T-helper 17 cell (primary cell): ENCODE measurements around the gene IMPA2. TPM values are rescaled to one million over a fixed set of nuclear protein-coding genes. Genes with fewer than 3 reads are reported as not detected.

Experiments used
- ATAC-seq: fragments of 150-1000 bp; cut with Tn5 transposase; 2 replicates; pipeline ENCODE4 v1.10.0; 2021; ENCODE audit warnings: mild to moderate bottlenecking, moderate library complexity
- DNase-seq, 3 donors: peaks; one replicate each; pipeline versions ENCODE4 v3.0.0 to v3.0.0-alpha.2; 2020 to 2021
- H3K9me3 ChIP-seq: one replicate; pipeline ENCODE4 v1.7.0; 2013; ENCODE audit warnings: low read length, mild to moderate bottlenecking; ENCODE audit not compliant: control insufficient read depth, poor library complexity, severe bottlenecking
- H3K27ac Mint-ChIP-seq: one replicate; pipeline ENCODE4 v1.8.0; 2022; ENCODE audit warnings: mild to moderate bottlenecking, moderate library complexity, mixed read lengths
- H3K27me3 Mint-ChIP-seq: one replicate; pipeline ENCODE4 v1.8.0; 2022; ENCODE audit warnings: mixed read lengths
- H3K36me3 Mint-ChIP-seq: one replicate; pipeline ENCODE4 v1.8.0; 2022; ENCODE audit warnings: low read depth, mixed read lengths
- H3K4me1 Mint-ChIP-seq: one replicate; pipeline ENCODE4 v1.8.0; 2022; ENCODE audit warnings: mild to moderate bottlenecking, mixed read lengths
- H3K4me3 Mint-ChIP-seq: one replicate; pipeline ENCODE4 v1.8.0; 2022; ENCODE audit warnings: mild to moderate bottlenecking, moderate library complexity, mixed read lengths
- total RNA-seq, 4 donors: library from RNA in 2 of 4; stranded (reverse) in 2 of 4; gene quantifications; one replicate each; pipeline ENCODE4 v1.2.3 and lab custom pipeline; 2022 to 2026

IMPA2 gene
- total RNA-seq, 2 donors from 2014 or later, result 4.3 to 5.8 TPM

DNA sequence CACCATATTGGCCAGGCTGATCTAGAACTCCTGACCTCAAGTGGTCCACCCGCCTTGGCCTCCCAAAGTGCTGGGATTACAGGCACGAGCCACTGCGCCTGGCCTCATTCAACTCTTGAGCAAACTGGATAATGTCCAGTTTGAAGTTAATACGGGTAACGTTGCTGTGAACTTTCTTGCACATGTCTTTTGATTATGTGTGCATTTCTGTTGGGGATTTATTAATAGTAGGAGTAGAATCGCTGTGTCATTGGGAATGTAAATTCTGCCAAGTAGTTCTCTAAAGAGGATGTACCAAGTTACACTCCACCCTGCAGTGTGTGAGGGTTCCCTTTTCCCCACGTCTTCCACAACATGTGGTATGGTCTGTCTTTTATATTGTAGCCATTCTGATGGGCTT, 6.2 kb downstream of the IMPA2 start:
- DNase-seq, result no peak
- H3K27me3 Mint-ChIP-seq, result no peaks in the 10 kb centered on the region
- no peak for ATAC-seq
- no peaks in the 10 kb centered on the region for H3K36me3 Mint-ChIP-seq
- no peak overlapping the region for H3K4me3 Mint-ChIP-seq
- no peak overlapping the region for H3K27ac Mint-ChIP-seq
- peaks cover 4% of the 10 kb centered on the region for H3K4me1 Mint-ChIP-seq
- H3K9me3 ChIP-seq, result no peaks in the 10 kb centered on the region

- DNase-seq, result no peak
- no peak overlapping the region for H3K27ac Mint-ChIP-seq
- no peak overlapping the region for H3K4me3 Mint-ChIP-seq
- H3K4me1 Mint-ChIP-seq, result peaks cover 4% of the 10 kb centered on the region
- H3K9me3 ChIP-seq, result no peaks in the 10 kb centered on the region
- no peaks in the 10 kb centered on the region for H3K36me3 Mint-ChIP-seq
- no peaks in the 10 kb centered on the region for H3K27me3 Mint-ChIP-seq
- no peak for ATAC-seq
Observed at GRCh38 chr18:11989174-11989573, 7.9 kb downstream of the IMPA2 start.

DNA sequence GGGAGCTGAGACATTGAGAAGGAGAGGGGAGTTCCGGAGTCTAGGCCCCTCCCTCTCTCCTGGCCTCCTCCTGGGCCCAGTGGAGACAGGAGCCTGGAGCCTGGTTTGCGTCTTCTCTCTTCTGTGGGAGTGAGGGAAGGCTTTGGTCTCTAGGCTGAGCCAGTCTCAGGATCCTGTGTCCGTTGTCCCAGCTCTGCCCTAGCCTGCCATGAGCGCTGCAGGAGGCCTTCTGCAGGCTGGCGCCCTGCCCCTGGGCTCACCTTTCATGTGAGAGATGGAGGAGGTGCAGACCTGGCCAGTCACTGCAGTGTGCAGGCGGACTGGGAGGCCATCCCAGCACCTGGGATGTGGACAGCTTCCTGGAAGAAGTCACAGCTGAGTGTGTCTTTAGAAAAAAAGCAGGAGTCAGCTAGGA, 8.7 kb downstream of the IMPA2 start:
- Mint-ChIP-seq H3K27me3 (no peaks in the 10 kb centered on the region), H3K36me3 (no peaks in the 10 kb centered on the region), H3K27ac (no peak overlapping the region), H3K4me1 (peaks cover 4% of the 10 kb centered on the region), H3K4me3 (no peak overlapping the region)
- no peaks in the 10 kb centered on the region for H3K9me3 ChIP-seq
- no peak for ATAC-seq
- no peak for DNase-seq

DNA sequence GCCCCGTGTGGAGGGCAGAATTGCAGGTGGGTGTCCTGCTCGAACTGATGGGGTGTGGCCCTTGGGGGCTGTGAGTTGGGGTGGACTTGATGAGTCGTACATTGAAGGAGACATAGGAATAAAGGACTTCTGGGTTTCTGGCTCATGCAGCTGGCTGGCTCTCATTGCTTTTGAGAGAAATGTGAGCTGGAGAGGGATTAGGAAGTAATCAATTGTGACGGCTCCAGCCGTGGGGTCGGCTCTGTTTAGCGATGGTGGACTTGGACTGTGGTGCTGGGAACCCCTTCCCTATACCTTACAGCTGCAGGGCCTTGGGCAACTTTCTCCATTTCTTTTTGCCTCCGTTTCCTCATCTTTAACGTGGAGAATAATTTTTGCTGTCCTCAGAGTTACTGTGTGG, 9.2 kb downstream of the IMPA2 start:
- no peak overlapping the region for H3K27ac Mint-ChIP-seq
- peaks cover 10% of the 10 kb centered on the region for H3K4me1 Mint-ChIP-seq
- no peaks in the 10 kb centered on the region for H3K36me3 Mint-ChIP-seq
- no peak for DNase-seq
- no peaks in the 10 kb centered on the region for H3K27me3 Mint-ChIP-seq
- H3K9me3 ChIP-seq, result no peaks in the 10 kb centered on the region
- H3K4me3 Mint-ChIP-seq, result no peak overlapping the region
- no peak for ATAC-seq

GRCh38 chr18:11991021-11991795, 9.9 kb downstream of the IMPA2 start:
- ATAC-seq, result no peak
- peaks cover 16% of the 10 kb centered on the region for H3K4me1 Mint-ChIP-seq
- no peaks in the 10 kb centered on the region for H3K27me3 Mint-ChIP-seq

GRCh38 chr18:11992096-11992790, 10.9 kb downstream of the IMPA2 start:
- ATAC-seq (no peak), DNase-seq (no peak)
- no peaks in the 10 kb centered on the region for H3K9me3 ChIP-seq
- peaks cover 20% of the 10 kb centered on the region for H3K4me1 Mint-ChIP-seq
- no peaks in the 10 kb centered on the region for H3K36me3 Mint-ChIP-seq
- H3K27ac Mint-ChIP-seq, result no peak overlapping the region
- H3K27me3 Mint-ChIP-seq, result no peaks in the 10 kb centered on the region
- H3K4me3 Mint-ChIP-seq, result no peak overlapping the region

More at GRCh38 chr18:11991021-11991795, 9.9 kb downstream of the IMPA2 start:
- H3K36me3 Mint-ChIP-seq, result no peaks in the 10 kb centered on the region
- DNase-seq, result no peak
- no peaks in the 10 kb centered on the region for H3K9me3 ChIP-seq
- no peak overlapping the region for H3K4me3 Mint-ChIP-seq
- H3K27ac Mint-ChIP-seq, result no peak overlapping the region

DNA sequence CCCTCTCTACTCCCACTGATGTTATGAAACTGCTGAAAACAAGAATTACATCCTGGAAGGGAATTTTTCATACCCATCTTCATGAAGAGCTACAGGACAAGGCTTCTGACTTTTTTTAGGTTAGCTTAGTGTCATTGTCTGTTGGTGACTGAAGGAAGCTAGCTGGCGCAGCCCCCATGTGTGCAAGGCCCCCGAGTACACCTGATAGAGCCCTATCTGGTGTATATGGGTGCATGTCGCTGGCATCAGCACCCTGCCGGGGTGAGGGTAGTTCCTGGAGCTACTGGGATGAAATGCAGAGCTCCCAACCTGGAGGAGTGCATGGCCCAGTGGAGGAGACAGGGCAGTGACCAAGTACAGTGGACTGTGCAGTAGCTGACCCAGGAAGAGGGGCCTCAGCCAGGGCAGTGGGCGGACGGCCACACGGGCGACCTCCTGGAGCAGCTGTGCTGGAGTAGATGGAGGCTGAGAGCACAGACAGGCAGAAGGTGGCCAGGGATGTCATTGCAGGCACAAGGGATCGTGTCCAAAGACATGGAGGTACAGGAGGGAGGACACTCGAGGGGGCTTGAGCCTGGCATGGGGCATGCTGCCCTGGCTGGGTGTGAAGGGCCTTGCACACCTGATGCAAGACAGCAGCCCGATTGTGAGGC, 12.1 kb downstream of the IMPA2 start:
- DNase-seq (no peak), ATAC-seq (no peak)
- no peaks in the 10 kb centered on the region for H3K9me3 ChIP-seq
- Mint-ChIP-seq H3K27ac (peak overlapping the region; percentile 67), H3K27me3 (no peaks in the 10 kb centered on the region), H3K4me3 (no peak overlapping the region), H3K36me3 (no peaks in the 10 kb centered on the region), H3K4me1 (peaks cover 20% of the 10 kb centered on the region)

DNA sequence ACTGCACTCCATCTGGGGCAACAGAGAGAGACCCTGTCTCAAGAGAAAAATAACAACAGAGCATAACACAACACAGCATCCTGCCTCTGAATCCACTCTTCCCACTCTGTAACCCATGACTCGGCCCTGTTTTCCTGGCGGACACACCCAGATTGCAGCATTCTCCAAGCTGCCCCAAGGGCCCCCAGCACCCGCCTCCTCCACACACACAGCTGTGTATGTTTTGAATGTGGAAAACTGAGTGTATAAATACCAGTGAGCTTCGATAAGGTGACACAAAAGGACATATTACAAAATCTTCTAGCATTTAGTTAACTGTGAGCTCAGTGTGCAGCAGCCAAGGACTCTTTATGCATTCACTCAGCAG, 13.0 kb downstream of the IMPA2 start:
- H3K27ac Mint-ChIP-seq, result no peak overlapping the region
- DNase-seq (no peak), ATAC-seq (no peak)
- no peaks in the 10 kb centered on the region for H3K9me3 ChIP-seq
- no peaks in the 10 kb centered on the region for H3K27me3 Mint-ChIP-seq
- peaks cover 20% of the 10 kb centered on the region for H3K4me1 Mint-ChIP-seq
- no peak overlapping the region for H3K4me3 Mint-ChIP-seq
- no peaks in the 10 kb centered on the region for H3K36me3 Mint-ChIP-seq

- H3K9me3 ChIP-seq, result no peaks in the 10 kb centered on the region
- peak overlapping the region; percentile 25 for H3K4me3 Mint-ChIP-seq
- no peak overlapping the region for H3K27ac Mint-ChIP-seq
- no peaks in the 10 kb centered on the region for H3K36me3 Mint-ChIP-seq
- ATAC-seq (peak; percentile 10), DNase-seq (no peak)
- H3K27me3 Mint-ChIP-seq, result no peaks in the 10 kb centered on the region
- peaks cover 20% of the 10 kb centered on the region for H3K4me1 Mint-ChIP-seq
Observed at GRCh38 chr18:11994703-11995444, 13.6 kb downstream of the IMPA2 start.

DNA sequence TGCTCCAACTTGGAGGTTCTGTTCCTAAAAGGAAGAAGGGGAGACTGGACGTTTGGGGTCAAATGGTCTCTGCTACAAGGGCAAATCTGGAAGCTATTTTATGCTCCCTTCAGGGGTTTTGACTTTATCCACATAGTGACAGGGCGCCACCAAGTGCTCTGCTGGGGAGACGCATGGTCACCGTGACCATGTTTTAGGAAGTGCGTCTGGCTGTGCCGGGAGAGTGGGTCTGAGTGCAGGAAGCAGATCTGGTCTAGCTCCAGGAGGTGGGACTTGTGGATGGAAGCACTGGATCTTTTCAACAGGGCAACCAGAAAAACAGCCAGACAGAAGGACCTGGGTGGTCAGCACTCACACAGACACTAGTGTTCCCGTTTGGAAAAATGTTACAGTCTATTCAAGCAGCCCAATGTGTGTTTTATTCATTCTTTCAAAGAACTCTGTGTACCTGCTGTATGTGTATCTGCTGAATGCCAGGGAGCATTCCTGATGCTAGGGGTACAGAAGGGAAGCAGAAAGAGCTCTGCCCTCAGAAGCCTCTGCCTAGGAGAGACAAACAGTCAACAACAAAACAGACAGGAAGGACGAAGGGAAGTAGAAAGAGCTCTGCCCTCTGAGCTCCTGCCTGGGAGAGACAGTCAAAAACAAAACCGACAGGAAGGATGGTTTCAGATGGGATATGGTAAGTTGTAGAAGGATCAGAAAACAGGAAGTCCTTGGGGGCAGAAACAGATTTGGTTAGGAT, 14.3 kb downstream of the IMPA2 start:
- ATAC-seq, result peak; percentile 89
- Mint-ChIP-seq H3K4me1 (peaks cover 20% of the 10 kb centered on the region), H3K4me3 (peak overlapping the region; percentile 80), H3K27me3 (no peaks in the 10 kb centered on the region), H3K36me3 (no peaks in the 10 kb centered on the region), H3K27ac (peak overlapping the region; percentile 45)
- peak; percentile 27 to 44 (median 33) for DNase-seq
- H3K9me3 ChIP-seq, result no peaks in the 10 kb centered on the region

DNA sequence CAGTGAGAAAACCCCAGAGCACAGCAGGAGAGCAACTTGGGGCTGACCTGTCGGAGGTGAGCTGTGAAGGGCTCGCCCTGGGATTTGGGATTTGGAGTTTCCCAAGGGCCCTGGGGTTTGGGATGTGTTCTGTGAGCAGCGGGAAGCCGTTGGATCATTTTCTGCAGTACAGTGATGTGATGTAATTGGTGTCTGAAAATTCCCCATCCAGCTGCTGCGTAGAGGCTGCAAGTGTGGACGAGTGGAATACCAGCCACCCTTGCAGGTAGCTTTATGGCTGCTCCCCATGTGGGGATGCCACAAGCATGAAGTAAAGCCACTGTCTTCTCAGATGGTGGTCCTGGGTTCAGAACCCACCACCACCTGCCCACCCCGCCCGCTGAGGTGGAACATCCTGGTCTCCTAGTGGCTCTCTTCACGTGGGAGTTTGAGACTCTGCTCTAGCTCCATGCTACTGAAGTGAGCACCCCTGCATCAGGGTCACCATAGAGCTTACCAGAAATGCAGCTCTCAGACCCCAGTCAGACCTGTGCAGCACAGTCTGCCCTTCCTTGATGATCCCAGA, 15.0 kb downstream of the IMPA2 start:
- no peak for DNase-seq
- no peaks in the 10 kb centered on the region for H3K27me3 Mint-ChIP-seq
- no peak overlapping the region for H3K4me3 Mint-ChIP-seq
- no peaks in the 10 kb centered on the region for H3K36me3 Mint-ChIP-seq
- peaks cover 17% of the 10 kb centered on the region for H3K4me1 Mint-ChIP-seq
- peak overlapping the region; percentile 45 for H3K27ac Mint-ChIP-seq
- ATAC-seq, result no peak
- no peaks in the 10 kb centered on the region for H3K9me3 ChIP-seq

- DNase-seq (no peak), ATAC-seq (no peak)
- Mint-ChIP-seq H3K4me1 (peaks cover 15% of the 10 kb centered on the region), H3K4me3 (no peak overlapping the region), H3K36me3 (no peaks in the 10 kb centered on the region), H3K27me3 (no peaks in the 10 kb centered on the region), H3K27ac (peak overlapping the region; percentile 16)
- no peaks in the 10 kb centered on the region for H3K9me3 ChIP-seq
Observed at GRCh38 chr18:11996907-11997306, 15.6 kb downstream of the IMPA2 start.
